PFSK-1 (cell line): ENCODE results near the gene AP1B1.

Source experiments
- FOXP2 ChIP-seq: optimal IDR thresholded peaks from 2 replicates; pipeline ENCODE3; 2011; ENCODE audit warnings: borderline replicate concordance, control low read depth, inconsistent platforms; ENCODE audit not compliant: insufficient read depth; ENCODE audit errors: extremely low read length, extremely low read depth
- POLR2AphosphoS5 ChIP-seq: IDR thresholded peaks from 2 replicates; pipeline ENCODE4 v1.6.1; 2012; ENCODE audit warnings: low read depth, mild to moderate bottlenecking, control low read depth, low read length, moderate library complexity
- SIN3A ChIP-seq: IDR thresholded peaks from 2 replicates; pipeline ENCODE4 v1.6.1; 2012; ENCODE audit warnings: mild to moderate bottlenecking, low read length, moderate library complexity, borderline replicate concordance; ENCODE audit not compliant: insufficient read depth
- TAF1 ChIP-seq: IDR thresholded peaks from 2 replicates; pipeline ENCODE4 v1.6.1; 2012; ENCODE audit warnings: low read length, control low read depth, borderline replicate concordance; ENCODE audit not compliant: insufficient read depth
- TF ChIP-seq, protein P1 (sequence below), 2 experiments: IDR thresholded peaks; 2 replicates each; pipeline versions ENCODE4 v1.6.1 to v1.8.0; 2011 to 2012; ENCODE audit warnings: low read depth in 2 of 2, low read length in 2 of 2, control low read depth in 1 of 2, inconsistent platforms in 1 of 2, mild to moderate bottlenecking in 1 of 2, moderate library complexity in 1 of 2; ENCODE audit not compliant: insufficient read depth in 1 of 2

Gene AP1B1

DNA sequence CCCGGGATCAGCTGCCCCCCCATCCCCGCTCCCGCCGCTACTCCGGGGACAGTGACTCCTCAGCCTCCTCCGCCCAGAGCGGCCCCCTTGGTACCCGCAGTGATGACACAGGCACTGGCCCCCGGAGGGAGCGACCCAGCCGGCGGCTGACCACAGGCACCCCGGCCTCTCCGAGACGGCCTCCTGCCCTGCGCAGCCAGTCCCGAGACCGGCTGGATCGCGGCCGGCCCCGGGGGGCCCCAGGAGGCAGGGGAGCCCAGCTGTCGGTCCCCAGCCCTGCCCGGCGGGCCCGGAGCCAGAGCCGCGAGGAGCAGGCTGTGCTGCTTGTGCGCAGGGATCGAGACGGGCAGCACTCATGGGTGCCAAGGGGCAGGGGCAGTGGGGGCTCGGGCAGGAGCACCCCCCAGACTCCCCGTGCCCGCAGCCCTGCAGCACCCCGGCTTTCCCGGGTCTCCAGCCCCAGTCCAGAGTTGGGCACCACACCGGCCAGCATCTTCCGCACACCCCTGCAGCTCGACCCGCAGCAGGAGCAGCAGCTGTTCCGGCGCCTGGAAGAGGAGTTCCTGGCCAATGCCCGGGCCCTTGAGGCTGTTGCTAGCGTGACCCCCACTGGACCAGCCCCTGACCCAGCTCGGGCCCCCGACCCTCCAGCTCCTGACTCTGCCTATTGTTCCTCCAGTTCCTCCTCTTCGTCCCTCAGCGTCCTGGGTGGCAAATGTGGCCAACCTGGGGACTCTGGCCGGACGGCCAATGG lies 76.7 kb downstream of the AP1B1 start:
- no peak for TF ChIP-seq FOXP2
- TF ChIP-seq, protein P1, sequence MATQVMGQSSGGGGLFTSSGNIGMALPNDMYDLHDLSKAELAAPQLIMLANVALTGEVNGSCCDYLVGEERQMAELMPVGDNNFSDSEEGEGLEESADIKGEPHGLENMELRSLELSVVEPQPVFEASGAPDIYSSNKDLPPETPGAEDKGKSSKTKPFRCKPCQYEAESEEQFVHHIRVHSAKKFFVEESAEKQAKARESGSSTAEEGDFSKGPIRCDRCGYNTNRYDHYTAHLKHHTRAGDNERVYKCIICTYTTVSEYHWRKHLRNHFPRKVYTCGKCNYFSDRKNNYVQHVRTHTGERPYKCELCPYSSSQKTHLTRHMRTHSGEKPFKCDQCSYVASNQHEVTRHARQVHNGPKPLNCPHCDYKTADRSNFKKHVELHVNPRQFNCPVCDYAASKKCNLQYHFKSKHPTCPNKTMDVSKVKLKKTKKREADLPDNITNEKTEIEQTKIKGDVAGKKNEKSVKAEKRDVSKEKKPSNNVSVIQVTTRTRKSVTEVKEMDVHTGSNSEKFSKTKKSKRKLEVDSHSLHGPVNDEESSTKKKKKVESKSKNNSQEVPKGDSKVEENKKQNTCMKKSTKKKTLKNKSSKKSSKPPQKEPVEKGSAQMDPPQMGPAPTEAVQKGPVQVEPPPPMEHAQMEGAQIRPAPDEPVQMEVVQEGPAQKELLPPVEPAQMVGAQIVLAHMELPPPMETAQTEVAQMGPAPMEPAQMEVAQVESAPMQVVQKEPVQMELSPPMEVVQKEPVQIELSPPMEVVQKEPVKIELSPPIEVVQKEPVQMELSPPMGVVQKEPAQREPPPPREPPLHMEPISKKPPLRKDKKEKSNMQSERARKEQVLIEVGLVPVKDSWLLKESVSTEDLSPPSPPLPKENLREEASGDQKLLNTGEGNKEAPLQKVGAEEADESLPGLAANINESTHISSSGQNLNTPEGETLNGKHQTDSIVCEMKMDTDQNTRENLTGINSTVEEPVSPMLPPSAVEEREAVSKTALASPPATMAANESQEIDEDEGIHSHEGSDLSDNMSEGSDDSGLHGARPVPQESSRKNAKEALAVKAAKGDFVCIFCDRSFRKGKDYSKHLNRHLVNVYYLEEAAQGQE (IDR thresholded peaks at IDR 0.05; ENCODE audit: insufficient read depth in 1 of 2, low read depth in 2 of 2, low read length in 2 of 2), result no peak
- TF ChIP-seq POLR2AphosphoS5, result no peak
- TF ChIP-seq TAF1, result no peak
- TF ChIP-seq SIN3A, result no peak

DNA sequence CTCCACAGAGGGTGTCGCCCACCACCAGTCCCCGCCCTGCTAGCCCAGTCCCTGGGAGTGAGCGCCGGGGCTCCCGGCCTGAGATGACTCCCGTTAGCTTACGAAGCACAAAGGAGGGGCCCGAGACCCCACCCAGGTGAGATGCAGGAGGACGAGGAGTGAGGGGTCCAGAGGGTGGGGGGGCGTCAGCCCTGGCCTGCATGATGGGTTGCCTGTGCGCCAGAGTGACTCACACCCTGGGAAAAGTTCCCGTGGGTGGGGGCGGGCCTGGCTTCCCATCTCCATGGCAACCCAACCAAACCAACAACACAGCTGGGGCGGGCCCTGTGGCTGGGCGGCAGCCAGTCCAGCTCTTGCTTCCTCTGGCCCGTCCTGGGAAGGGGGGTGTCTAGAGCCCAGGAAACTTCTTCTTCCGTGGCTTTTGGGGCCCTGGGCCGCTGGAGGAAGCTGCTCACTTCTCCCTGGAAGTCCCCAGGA lies 77.5 kb downstream of the AP1B1 start:
- TF ChIP-seq, protein P1 (IDR thresholded peaks at IDR 0.05; ENCODE audit: insufficient read depth in 1 of 2, low read depth in 2 of 2, low read length in 2 of 2), result no peak
- TF ChIP-seq TAF1, result no peak
- peak; percentile 96; the same call in 1 of the 2 replicates for TF ChIP-seq SIN3A
- no peak for TF ChIP-seq POLR2AphosphoS5
- peak; percentile 93 for TF ChIP-seq FOXP2

DNA sequence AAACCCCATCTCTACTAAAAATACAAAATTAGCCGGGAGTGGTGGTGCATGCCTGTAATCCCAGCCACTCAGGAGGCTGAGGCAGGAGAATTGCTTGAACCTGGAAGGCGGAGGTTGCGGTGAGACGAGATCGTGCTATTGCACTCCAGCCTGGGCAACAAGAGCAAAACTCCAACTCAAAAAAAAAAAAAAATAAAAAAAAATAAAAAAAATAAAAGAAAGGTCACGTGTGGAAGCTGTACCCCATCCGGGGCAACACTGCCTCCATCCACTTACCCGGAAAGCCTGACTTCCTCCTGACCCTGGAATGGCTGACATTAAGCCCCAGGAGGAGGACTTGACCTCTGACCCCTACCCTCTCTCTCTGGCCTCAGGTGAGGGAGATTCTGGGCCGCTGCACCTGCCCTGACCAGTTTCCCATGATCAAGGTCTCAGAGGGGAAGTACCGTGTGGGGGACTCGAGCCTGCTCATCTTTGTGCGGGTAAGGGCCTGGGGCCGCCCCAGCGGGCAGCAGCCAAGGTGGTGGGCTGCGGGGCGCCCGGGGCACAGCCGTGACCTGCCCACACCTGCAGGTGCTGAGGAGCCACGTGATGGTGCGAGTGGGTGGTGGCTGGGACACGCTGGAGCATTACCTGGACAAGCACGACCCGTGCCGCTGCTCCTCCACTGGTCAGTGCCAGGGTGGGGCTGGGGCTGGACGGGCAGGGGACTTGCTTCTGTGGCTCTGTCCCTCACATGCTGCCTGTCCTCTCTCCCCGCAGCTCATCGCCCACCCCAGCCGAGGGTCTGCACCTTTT lies 78.1 kb downstream of the AP1B1 start:
- TF ChIP-seq POLR2AphosphoS5, result no peak
- TF ChIP-seq TAF1, result no peak
- TF ChIP-seq SIN3A, result no peak
- TF ChIP-seq, protein P1 (IDR thresholded peaks at IDR 0.05; ENCODE audit: insufficient read depth in 1 of 2, low read depth in 2 of 2, low read length in 2 of 2), result no peak
- no peak for TF ChIP-seq FOXP2

DNA sequence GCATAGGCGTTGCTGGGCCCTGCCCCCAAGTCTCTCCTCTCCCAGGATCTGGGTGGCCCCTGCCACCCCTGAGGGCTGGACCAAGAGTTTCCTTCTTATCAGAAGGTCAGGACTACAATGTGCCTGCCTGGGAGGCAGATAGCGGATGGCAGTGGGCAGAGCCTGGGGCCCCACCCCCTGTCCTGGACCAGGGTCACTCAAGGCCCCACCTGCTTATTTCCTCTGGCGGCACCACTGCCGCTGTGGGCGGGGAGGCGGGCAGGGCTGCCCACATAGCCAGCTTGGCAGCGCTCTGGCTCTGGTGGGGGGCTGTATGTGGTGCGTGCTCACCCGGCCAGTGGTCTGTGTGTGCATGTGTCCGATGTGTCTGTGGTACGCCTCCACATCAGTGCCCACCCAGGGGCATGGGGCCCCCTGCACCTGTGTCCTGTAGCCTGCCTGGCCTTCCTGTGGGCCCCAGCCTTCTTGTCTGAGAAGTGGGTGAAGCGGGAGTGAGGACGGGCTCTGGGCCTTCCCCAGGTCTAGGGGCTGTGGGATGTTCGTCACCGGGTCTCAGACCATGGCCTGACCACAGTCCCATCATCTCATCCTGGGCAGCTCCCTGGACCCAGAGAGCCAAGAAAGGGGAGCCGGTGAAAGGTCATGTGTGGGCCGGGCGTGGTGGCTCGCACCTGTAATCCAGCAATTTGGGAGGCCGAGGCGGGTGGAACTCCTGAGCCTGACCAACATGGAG lies 78.9 kb downstream of the AP1B1 start:
- TF ChIP-seq FOXP2 (no peak), POLR2AphosphoS5 (no peak), SIN3A (no peak), TAF1 (no peak)
- TF ChIP-seq, protein P1 (IDR thresholded peaks at IDR 0.05; ENCODE audit: insufficient read depth in 1 of 2, low read depth in 2 of 2, low read length in 2 of 2), result no peak
